Thyroid gland (tissue), 4 donors: ENCODE measurements around the gene SLC7A7.

Source experiments
- POLR2A ChIP-seq, 2 donors: fragments of 450-650 bp; IDR thresholded peaks; one replicate each; pipeline ENCODE4 v1.6.1; 2017; ENCODE audit warnings: antibody characterized with exemption in 2 of 2, mild to moderate bottlenecking in 2 of 2, moderate library complexity in 1 of 2
- TF ChIP-seq, protein P1 (sequence below), 6 experiments: fragments of 200-600 bp in 3 of 6; fragments of 450-650 bp in 3 of 6; sonication (generic) in 3 of 6; IDR thresholded peaks; one replicate each; pipeline ENCODE4 v1.5.1; 2016 to 2019; ENCODE audit warnings: antibody characterized with exemption in 6 of 6, mild to moderate bottlenecking in 2 of 6, inconsistent platforms in 1 of 6, moderate library complexity in 1 of 6

GRCh38 chr14:22846811-22847307, 31.6 kb upstream of the SLC7A7 start:
- TF ChIP-seq, protein P1, sequence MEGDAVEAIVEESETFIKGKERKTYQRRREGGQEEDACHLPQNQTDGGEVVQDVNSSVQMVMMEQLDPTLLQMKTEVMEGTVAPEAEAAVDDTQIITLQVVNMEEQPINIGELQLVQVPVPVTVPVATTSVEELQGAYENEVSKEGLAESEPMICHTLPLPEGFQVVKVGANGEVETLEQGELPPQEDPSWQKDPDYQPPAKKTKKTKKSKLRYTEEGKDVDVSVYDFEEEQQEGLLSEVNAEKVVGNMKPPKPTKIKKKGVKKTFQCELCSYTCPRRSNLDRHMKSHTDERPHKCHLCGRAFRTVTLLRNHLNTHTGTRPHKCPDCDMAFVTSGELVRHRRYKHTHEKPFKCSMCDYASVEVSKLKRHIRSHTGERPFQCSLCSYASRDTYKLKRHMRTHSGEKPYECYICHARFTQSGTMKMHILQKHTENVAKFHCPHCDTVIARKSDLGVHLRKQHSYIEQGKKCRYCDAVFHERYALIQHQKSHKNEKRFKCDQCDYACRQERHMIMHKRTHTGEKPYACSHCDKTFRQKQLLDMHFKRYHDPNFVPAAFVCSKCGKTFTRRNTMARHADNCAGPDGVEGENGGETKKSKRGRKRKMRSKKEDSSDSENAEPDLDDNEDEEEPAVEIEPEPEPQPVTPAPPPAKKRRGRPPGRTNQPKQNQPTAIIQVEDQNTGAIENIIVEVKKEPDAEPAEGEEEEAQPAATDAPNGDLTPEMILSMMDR (IDR thresholded peaks at IDR 0.05), result no peak
- TF ChIP-seq POLR2A (IDR thresholded peaks at IDR 0.05), result no peak
